ENCODE results near the gene PXYLP1.
"Not testable (repeated sequence)": the region's sequence is repeated elsewhere in the genome, so short reads cannot be mapped to it uniquely, and the experiment has no call there.

The PXYLP1 gene

DNA sequence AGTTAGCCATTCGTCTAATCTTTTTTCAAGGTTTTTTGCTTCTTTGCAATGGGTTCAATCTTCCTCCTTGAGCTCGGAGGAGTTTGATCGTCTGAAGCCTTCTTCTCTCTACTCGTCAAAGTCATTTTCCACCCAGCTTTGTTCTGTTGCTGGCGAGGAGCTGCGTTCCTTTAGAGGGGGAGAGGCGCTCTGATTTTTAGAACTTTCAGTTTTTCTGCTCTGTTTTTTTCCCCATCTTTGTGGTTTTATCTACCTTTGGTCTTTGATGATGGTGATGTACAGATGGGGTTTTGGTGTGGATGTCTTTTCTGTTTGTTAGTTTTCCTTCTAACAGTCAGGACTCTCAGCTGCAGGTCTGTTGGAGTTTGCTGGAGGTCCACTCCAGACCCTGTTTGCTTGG, 68.8 kb downstream of the PXYLP1 start:
- DNase-seq (ENCODE audit: low read depth), result not testable (repeated sequence)

DNA sequence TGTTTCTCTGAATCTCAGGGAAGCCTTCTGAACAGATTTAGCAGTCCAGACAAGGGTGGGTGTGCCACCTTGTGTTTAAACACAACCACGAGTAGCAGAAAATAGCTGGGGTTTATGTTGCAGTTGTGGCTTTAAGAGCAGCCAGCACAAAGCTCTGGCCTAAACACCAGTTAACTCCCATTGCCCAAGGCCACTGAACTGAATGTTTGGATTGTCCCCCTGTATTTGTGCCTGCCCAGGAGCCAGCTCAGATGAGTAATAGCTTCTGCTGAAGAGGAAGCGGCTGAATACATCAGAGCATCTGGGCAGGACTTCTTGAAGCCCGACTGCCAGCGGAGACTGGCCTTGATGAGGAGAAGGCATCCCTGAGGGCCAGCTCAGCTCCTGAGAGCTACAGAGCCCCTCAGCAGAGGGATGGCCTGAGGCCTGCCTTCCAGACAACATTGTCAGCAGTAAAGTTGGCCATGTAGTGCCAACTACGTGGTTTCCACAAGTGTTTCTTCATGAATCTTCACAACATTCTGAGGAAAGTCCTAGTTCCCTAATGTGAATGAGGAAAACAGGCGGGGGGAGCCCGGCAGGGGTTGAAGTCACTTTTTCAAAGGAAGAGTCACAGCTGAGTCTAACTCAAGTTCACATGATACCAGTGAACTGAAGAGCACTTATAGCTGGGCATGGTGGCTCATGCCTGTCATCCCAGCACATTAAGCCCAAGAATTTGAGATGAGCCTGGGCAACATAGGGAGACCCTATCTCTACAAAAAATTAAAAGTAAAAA, 70.9 kb downstream of the PXYLP1 start:
- DNase-seq (ENCODE audit: low read depth), result no peak

DNA sequence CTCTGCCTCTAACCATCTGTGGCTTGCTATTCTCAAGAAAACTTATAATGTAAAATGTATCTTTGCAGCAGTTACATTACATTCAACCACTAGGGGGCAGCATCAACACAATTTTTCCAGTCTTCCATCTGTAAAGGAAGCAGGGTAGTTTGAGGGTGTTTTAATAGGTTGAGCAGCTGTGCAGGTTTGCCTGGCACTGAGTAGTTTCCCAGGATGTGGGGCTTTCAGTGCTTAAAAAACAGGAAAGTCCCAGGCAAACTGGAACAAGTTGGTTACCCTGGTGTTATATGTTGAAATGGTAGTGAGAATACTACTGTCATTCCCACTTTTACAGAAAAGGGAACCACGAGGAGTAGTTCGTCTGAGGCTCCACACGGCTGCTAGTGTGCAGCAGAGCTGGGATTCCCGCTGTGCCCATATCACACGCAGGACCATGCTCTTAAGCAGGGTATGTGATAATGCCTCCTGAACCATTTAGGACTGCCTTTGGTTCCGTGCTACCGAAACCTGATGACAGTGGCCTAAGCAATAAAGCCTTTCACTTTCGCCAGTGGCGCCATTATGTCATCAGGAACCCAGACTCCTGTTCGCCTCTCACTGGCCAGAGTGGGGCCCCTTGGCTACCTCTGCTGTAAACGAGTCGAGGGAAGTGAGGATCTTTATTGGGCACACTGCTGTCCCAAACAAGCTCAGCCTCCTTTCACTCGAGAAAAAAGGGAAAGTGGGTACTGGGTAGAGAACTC, 72.0 kb downstream of the PXYLP1 start:
- peak; percentile 47 for DNase-seq (ENCODE audit: low read depth)

DNA sequence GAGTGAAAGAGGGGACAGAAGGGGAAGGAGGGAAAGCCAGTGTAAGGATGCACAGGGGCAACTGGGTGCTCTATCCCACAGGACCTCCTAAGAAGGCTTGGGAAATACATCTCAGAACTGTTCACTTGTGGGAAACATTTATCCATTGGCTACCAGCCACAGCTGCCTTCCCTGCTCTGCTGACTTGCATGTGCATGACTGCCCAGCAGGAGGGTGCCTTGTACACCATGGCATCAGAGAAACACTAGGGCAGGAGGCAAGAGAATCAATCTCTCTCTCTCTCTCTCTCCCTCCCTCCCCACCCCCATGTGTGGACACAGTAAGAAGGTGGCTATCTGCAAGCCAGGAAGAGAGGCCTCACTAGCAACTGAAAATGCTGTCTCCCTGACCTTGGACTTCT, 73.8 kb downstream of the PXYLP1 start:
- no peak for DNase-seq (ENCODE audit: low read depth)

DNA sequence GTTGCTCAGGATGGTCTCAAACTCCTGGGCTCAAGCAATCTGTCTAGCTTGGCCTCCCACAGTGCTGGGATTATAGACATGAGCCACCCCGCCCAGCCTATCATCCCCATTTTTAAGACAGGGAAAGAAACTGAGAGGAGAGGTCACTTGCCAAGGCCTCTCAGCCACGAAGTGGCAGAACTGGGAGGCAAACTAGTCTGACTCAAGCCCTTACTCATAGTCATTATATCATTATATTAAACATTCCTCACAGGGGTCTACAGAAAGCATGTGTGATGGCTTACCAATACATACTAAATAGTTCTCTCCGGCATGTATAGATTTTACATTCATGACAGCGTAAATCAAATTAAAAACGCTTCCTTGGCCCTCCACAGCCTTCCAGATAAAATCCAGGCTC, 74.7 kb downstream of the PXYLP1 start:
- DNase-seq (ENCODE audit: low read depth), result no peak

DNA sequence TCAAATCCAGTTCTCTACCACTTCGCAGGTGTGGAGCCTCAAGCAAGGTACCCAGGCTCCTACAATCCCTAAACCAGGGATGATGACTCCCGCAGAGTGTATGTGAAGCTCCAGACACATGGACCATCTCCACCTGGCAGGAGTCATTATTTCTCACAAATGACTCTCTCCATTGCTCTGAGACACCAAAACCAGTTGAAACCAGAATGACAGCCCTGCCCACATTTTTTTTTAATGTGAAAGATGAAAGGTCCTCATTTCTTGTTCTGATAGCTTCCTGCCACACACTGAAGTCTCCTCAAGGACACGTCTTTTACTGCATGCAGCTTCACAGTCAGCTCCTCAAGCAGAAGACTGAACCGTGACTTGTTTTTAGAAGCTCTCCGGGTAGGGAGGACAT, 75.3 kb downstream of the PXYLP1 start:
- peak; percentile 8 for DNase-seq (ENCODE audit: low read depth)

DNA sequence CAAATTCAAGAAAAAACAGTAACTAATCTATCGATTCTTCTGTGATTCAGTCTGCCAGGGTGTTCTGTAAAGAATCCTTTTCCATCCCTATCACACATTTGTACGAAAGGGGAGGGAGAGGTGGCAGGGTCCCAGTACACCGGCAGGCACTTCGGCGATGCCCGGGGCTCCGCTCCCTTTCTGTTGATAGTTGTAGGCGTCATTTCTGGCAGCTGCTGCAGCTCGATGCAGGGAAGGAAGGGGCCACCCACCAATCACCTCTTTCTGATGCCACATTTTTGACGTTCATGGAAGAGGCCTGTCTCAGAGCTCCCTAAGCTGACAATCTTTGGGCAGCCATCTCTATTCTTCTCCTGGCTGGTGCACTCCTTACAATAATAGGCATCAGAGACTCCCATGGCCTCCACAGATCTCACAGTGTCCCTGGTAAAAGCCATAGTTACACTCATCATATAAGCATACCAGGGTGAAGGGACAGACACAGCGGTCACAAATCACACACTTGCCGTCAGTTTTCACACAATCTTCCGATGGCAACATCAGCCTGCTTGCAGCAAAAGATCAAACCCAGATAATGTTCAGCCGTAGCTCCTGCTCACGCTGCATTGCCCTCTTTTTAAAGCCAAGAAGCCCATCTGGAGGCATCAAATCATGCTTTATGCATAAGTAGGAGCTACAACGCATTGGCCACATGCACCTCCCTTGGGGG, 75.9 kb downstream of the PXYLP1 start:
- no peak for DNase-seq (ENCODE audit: low read depth)

DNA sequence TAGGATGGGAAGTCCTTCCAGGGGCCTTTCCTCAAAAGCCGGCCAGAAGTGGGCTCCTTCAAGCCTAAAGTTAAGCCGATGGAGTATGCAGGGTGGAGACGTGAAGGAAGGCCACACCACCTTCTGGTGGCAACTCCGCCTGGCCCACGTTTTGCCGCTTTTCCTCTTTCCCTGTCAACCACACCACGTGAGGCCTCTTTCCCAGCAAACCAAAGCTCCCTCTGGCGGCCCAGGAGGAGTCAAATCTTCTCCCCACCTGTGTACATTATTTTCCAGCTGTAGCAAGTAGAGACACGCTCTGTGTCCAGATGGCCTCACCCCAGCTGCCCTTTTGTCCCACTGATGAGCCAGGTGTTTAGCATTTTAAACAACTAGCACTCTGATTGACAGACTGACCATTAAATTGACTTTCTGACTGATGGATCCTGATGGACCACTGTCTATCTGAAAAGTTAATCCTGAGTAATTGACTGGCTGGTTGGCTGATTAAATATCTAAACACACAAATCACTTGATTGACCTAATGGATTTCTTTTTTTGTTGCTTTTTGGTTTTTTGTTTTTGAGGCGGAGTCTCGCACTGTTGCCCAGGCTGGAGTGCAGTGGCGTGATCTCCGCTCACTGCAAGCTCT, 77.1 kb downstream of the PXYLP1 start:
- no peak for DNase-seq (ENCODE audit: low read depth)

DNA sequence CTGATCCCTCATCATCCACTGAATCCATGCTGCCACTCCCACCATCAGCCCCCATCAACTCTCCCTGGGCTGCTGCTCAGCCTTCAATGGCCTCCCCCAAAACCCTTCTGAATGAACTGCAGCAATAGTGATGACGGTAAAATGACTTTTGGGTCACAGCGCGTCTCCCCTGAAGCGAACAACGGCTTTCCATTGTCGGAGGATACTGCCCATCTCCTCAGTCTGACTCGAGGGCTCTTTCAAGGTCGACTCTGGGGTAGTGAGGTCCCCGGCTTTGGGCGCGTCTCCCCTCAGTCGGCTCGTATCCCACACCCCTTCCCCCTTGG, 79.5 kb downstream of the PXYLP1 start:
- peak; percentile 9 for DNase-seq (ENCODE audit: low read depth)

DNA sequence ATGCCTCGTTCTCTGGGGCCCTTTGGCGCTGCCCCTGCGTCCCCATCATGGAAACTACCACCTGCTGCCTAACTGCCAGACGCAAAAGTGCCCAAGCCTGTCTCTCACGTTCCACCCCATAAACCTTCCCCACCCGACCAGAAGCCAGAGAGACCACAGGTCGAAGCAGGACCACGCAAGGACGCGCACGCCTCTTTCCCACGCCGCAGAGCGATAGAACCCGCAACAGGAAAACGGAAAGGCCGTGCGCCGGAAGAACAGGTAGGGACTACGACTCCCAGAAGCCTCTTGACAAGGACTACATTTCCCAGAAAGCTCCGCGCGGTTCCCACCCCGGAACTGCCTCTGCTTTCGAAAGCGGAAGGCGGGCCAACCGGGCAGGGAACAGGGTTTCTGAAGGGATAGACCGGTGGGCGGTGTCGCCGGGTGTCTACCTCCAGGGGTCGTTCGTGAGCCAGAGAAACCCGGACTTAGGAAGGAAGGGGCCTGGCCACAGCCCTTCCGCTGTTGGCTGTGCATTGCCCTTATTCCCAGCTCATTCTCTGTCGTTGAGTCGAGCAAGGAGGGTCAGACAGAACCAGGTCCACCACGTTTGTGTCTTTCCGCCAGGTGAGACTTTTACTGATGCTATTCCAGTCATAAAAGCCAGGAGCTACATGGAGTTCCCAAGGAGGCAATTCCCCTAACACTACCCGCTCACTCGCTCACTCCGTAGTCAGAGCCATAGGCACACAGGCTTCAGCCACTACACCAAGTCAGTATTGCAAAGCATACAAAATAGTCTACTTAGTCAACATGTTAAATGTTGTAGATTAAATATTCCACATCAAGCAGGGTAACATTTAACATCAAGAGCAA, 80.1 kb downstream of the PXYLP1 start:
- DNase-seq (ENCODE audit: low read depth), result peak; percentile 97

DNA sequence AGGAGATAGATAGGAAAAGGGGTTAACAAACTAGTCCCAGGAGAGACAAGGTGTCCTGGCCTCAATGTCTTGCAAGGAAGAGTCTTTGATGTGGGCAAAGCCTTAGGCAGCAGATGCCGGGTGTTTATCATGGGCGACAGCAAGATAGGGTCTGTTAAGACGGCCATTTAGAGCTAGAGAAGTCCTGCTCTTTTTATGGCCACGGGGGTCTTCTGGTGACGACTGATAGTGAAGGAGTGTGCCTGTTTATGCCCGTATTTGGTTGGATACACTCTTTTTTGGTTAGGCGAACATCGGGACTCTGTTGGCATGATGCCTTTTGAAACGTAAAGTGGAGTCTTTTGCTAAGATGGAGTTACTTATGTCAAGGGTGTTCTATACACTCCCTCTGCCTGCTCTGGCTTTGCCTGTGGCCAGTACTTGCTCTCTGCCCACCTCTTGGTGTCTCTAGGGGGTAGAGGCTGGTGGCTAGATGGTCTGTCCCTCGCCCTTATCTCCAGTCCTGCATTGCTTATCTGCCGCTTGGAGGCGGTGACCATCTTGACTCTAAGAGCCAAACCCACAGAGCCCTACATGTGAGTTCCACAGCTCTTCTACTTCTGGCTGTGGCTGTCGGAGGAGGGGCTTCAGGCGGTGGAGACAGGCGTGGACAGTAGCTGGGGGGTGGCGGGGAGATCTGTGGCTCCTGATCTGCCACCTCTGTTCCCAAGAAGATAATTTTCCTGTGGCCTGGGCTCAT, 80.9 kb downstream of the PXYLP1 start:
- no peak for DNase-seq (ENCODE audit: low read depth)

DNA sequence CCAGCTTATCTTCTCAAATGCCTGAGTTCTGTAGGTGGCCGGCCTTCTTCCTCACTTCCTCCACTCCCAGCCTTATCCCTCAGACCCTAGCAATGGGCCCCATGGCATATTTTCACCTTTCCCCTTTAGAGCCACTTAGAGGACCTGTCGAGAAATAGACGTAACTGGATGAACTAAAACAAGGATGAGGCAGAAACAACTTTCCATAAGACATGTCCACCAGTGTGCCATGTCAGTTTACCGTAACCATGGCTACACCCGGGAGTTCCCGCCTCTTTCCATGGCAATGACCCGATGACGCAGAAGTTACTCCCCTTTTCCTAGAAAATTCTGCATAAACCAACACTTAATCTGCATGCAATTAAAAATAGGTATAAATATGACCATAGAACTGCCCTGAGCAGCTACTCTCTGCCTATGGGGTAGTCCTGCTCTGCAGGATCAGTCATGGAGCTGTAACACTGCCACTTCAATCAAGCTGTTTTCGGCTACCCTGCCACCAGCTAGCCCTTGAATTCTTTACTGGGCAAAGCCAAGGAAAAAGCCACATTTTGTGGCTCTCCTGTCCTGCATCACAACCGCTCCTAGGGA, 81.6 kb downstream of the PXYLP1 start:
- no peak for DNase-seq (ENCODE audit: low read depth)

DNA sequence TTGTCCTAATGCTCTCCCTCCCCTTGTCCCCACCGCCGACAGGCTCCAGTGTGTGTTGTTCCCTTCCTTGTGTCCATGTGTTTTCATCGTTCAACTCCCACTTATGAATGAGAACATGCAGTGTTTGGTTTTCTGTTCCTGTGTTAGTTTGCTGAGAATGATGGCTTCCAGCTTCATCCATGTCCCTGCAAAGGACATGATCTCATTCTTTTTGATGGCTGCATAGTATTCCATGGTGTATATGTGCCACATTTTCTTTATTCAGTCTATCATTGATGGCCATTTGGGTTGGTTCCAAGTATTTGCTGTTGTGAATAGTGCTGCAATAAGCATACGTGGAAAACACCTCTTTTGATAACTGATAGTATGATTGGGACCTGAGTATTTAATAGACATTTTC, 82.8 kb downstream of the PXYLP1 start:
- not testable (repeated sequence) for DNase-seq (ENCODE audit: low read depth)

DNA sequence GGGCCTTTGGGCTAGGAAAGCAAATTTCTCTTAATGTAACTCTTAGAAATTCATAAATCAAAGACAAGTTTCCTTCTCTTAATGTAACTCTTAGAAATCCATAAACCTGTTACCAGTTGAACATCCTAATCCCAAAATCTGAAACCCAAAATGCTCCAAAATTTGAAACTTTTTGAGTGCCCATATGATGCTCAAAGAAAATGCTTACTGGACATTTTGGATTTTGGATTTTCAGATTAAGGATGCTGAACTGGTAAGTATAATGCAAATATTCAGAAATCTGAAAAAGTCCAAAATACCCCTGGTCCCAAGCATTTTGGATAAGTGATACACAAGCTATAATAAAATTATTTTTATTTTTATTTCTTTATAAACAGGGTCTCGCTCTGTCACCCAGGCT, 85.2 kb downstream of the PXYLP1 start:
- no peak for DNase-seq (ENCODE audit: low read depth)

DNA sequence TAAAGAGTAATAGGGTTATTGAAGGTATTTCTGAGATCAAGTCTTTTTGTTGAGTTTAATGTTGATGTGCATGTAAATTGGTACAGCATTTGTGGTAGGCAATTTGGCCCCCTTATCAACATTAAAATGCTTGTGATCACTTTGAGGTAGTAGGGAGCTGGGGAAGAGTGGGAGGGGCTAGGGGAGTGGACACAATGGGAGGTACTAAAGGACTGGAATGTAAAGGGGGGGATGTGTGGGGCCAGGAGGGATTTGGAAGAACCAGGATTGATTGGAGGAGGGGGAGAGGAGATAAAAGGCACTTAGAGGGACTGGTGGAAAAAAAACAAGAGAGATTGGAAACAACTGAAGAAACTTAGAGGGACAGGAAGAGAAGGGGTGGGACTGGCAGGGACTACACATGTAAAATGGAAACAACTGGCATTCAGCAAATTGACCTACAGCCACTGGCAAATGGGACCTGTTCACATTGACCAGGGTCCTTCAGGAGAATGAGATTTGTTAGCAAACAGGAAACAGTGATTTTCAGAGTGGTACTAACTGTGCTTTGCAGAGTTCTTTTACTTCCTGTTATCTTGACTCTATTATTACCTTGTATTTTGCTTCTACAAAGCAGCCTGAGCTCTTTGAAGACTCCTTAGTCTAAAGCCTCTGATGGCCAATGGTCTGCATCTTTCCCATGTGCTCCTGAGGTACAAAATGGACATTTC, 88.9 kb downstream of the PXYLP1 start:
- no peak for DNase-seq (ENCODE audit: low read depth)

DNA sequence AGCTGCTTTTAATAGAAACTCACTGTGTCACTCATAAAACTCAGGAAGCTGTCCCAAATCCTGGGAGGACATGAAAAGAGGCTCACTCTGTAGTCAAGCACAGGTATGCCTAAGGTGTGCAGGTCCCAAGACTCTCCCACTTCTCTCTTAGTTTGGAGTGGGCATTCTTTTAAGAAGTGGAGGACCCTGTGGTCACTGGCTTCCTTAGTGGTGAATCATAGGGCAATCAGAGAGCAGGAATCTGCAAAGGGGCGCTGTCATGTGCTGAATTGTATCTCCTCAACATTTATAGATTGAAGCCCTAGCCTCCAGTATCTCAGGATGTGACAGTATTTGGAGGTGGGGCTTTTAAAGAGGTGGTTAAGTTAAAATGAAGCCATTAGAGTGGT, 89.5 kb downstream of the PXYLP1 start:
- no peak for DNase-seq (ENCODE audit: low read depth)

DNA sequence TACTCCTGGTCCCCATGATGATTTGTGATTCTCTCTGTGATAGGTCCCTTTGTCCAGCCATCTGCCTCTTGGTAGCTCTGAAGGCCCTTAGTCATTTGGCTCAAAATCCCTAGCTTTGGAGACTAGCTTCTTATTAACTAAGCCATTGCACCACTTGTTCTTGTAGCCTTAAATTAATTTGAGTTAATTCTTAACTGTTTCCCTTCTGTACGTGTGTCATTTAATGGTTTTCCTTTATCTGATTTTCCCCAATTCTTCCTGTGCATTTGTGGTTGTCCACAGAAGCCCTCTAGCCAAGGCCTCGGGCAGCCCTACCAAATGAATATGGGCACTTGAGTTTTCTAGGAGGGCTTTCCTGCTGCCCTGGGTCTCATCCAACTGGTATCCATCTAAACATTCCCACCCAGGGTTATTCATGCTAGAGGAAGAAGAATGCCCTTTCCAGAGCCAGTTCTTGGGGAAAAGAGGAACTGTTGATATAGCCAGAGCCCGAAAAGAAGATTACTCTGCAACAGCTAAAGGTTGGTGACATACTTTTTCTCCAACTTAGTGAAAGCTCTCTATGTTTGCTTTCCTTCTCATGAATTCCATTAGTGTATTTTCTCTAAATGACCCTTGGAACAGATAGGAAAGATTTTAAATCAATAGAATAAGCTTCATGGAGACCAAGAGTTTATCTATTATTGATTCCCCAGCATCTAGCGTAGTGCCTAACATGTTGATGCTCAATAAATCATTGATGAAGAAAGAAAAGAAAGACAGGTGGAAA, 92.5 kb downstream of the PXYLP1 start:
- DNase-seq (ENCODE audit: low read depth), result no peak

DNA sequence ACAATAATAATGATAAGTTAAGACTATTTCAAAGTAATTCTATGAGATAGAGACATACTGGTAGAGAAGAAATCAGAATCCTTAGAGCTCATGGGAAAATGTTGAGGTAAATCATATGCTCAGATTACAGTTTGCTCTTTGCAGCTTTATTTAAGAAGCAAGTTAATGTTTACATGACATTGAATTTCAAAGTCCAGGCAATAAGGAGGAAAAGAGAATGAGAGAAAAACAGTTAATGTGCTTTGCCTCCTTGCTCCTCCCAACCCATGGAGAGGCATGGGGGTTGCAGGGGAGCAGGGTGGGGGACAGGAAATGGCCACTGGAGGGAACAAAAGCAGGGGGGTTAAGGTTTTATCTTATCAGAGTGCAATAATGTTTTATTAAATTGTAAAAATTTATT, 94.5 kb downstream of the PXYLP1 start:
- no peak for DNase-seq (ENCODE audit: low read depth)

DNA sequence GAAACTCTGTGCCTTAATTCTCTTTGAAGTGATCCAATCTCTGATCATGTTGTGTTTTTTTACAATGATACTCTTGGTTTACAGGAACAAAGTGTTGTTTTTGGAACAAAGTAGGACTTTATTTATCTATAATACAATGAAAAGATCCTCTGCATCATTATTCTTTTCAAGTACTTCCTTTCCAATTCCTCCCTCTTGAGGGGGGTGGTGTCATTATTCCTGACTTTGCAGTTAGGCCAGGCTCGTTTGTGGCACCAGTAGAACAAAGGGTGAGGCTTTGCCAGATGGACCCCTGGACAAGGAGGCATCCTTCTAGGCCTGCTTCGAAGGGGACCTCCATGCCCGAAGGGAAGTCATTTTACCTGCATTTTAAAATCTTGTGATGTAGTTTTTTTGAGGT, 95.0 kb downstream of the PXYLP1 start:
- DNase-seq (ENCODE audit: low read depth), result no peak

All from stimulated activated CD4-positive, alpha-beta T cell treated with anti-CD3 and anti-CD28 coated beads, Interleukin-2, amount 100 ng/mL, for 4 hours (primary cell).